Rectal smooth muscle tissue (tissue), 1 donor: ENCODE measurements around the gene IFNLR1.

Experiments
- H3K27ac ChIP-seq: one replicate; pipeline ENCODE4 v1.7.0; 2013; ENCODE audit warnings: low read depth, low read length, inconsistent platforms
- H3K27me3 ChIP-seq: one replicate; pipeline ENCODE4 v1.7.0; 2013; ENCODE audit warnings: low read length; ENCODE audit not compliant: control insufficient read depth, insufficient read depth
- H3K36me3 ChIP-seq: one replicate; pipeline ENCODE4 v1.7.0; 2013; ENCODE audit warnings: low read length; ENCODE audit not compliant: control insufficient read depth, insufficient read depth
- H3K4me1 ChIP-seq: one replicate; pipeline ENCODE4 v1.7.0; 2013; ENCODE audit warnings: low read length; ENCODE audit not compliant: control insufficient read depth, insufficient read depth
- H3K4me3 ChIP-seq: one replicate; pipeline ENCODE4 v1.7.0; 2013; ENCODE audit warnings: low read length
- H3K9ac ChIP-seq: one replicate; pipeline ENCODE4 v1.7.0; 2013; ENCODE audit warnings: low read length

Gene IFNLR1

GRCh38 chr1:24186993-24187790 lies at the start of gene IFNLR1:
Gene IFNLR1, minus strand, starts transcription at chr1:24187289. Its CDS starts 41 bp downstream, at chr1:24187248.
- H3K27ac ChIP-seq = no peak within 1 kb of the TSS
- no peak within 1 kb of the TSS for H3K9ac ChIP-seq
- peak within 1 kb of the TSS; percentile 84 for H3K4me3 ChIP-seq
- peaks cover 2% of the 10 kb centered on the region for H3K27me3 ChIP-seq
- no peaks in the 10 kb centered on the region for H3K4me1 ChIP-seq
- H3K36me3 ChIP-seq = no peaks in the 10 kb centered on the region

DNA sequence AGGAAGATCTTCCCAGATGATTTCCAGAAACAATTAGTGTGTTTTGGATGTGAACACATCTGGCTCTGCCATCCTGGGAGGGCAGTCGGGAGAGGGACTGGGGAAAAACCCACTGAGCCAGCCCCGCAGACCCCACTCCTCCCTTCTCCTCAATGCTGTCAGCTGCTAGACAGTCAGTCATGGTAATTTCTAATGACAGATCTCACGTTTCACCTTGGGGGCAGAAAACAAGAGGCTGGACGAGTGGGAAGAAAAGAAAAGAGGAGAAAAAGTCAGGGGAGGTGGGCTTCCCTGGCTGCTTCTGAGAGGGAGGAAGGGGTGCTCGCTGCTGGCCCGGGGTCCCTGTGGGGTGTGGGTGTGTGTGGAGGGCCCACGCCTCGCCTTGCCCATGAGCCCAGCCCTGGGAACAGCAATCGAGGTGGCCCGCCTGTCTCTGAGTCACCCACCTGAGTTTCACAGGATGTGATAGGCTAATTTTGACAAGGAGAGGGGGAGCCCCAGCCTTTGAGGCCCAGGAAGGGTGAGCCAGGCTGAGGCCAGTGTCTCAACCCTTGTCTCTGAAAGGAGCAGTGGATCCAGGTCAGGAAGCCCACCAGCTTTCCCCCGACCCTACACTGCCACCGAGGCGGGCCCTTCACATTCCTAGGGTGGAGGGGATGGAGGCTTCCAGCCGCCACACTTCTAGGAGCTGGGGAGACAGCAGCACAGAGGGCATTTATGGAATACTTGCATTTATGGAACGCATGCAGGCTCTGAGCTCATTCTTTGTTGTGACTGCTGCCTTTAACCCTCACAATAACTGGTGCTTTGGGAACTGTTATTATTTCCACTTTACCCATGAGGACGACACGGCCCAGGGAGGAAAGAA lies 49.1 kb upstream of the IFNLR1 start:
- Histone ChIP-seq H3K36me3 (no peaks in the 10 kb centered on the region), H3K27me3 (no peaks in the 10 kb centered on the region), H3K9ac (no peak overlapping the region), H3K4me1 (no peaks in the 10 kb centered on the region), H3K27ac (no peak overlapping the region), H3K4me3 (no peak overlapping the region)

- no peaks in the 10 kb centered on the region for H3K4me1 ChIP-seq
- H3K27me3 ChIP-seq = no peaks in the 10 kb centered on the region
- H3K27ac ChIP-seq = no peak overlapping the region
- H3K9ac ChIP-seq = no peak overlapping the region
- H3K36me3 ChIP-seq = no peaks in the 10 kb centered on the region
- H3K4me3 ChIP-seq = no peak overlapping the region
These were observed 46.9 kb upstream of the IFNLR1 start for GRCh38 chr1:24233684-24234600.

GRCh38 chr1:24231701-24232100 lies 44.6 kb upstream of the IFNLR1 start:
- Histone ChIP-seq H3K36me3 (no peaks in the 10 kb centered on the region), H3K4me3 (no peak overlapping the region), H3K9ac (no peak overlapping the region), H3K4me1 (no peaks in the 10 kb centered on the region), H3K27ac (no peak overlapping the region), H3K27me3 (no peaks in the 10 kb centered on the region)

GRCh38 chr1:24228311-24228710 lies 41.2 kb upstream of the IFNLR1 start:
- H3K9ac ChIP-seq = no peak overlapping the region
- no peak overlapping the region for H3K27ac ChIP-seq
- H3K4me3 ChIP-seq = no peak overlapping the region
- H3K27me3 ChIP-seq = no peaks in the 10 kb centered on the region
- H3K36me3 ChIP-seq = no peaks in the 10 kb centered on the region
- H3K4me1 ChIP-seq = no peaks in the 10 kb centered on the region

- Histone ChIP-seq H3K4me1 (no peaks in the 10 kb centered on the region), H3K4me3 (no peak overlapping the region), H3K27me3 (no peaks in the 10 kb centered on the region), H3K27ac (no peak overlapping the region), H3K9ac (no peak overlapping the region), H3K36me3 (no peaks in the 10 kb centered on the region)
These were observed 39.7 kb upstream of the IFNLR1 start for GRCh38 chr1:24226749-24227148.

- Histone ChIP-seq H3K27ac (no peak overlapping the region), H3K9ac (no peak overlapping the region), H3K4me1 (no peaks in the 10 kb centered on the region)
These were observed 37.7 kb upstream of the IFNLR1 start for GRCh38 chr1:24224761-24225160.

GRCh38 chr1:24224086-24224485 lies 37.0 kb upstream of the IFNLR1 start:
- Histone ChIP-seq H3K4me1 (no peaks in the 10 kb centered on the region), H3K4me3 (no peak overlapping the region), H3K27me3 (no peaks in the 10 kb centered on the region), H3K36me3 (no peaks in the 10 kb centered on the region), H3K27ac (no peak overlapping the region), H3K9ac (no peak overlapping the region)

More at GRCh38 chr1:24224761-24225160, 37.7 kb upstream of the IFNLR1 start:
- Histone ChIP-seq H3K27me3 (no peaks in the 10 kb centered on the region), H3K4me3 (no peak overlapping the region), H3K36me3 (no peaks in the 10 kb centered on the region)

GRCh38 chr1:24222793-24223192 lies 35.7 kb upstream of the IFNLR1 start:
- Histone ChIP-seq H3K27ac (no peak overlapping the region), H3K36me3 (no peaks in the 10 kb centered on the region), H3K4me1 (no peaks in the 10 kb centered on the region), H3K4me3 (no peak overlapping the region), H3K27me3 (no peaks in the 10 kb centered on the region), H3K9ac (no peak overlapping the region)

GRCh38 chr1:24222008-24222605 lies 35.0 kb upstream of the IFNLR1 start:
- peaks cover 2% of the 10 kb centered on the region for H3K27me3 ChIP-seq
- H3K9ac ChIP-seq = no peak overlapping the region
- no peaks in the 10 kb centered on the region for H3K36me3 ChIP-seq
- no peaks in the 10 kb centered on the region for H3K4me1 ChIP-seq
- H3K27ac ChIP-seq = no peak overlapping the region
- no peak overlapping the region for H3K4me3 ChIP-seq

DNA sequence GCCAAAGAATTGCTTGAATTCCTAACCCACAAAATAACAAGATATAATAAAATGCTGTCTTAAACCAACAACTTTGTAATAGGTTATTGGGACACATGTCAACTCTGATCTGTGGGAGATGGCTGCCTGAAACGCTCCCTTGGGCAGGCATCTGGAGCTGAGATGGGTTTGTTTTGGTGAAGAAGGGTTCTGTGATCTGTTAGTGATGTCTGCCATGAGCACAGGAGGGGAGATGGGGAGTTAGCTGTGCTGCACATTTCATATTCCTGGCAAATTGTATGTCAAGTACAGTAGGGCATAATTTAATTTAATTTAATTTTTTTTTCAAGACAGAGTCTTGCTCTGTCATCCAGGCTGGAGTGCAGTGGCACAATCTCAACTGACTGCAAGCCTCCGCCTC lies 34.2 kb upstream of the IFNLR1 start:
- no peak overlapping the region for H3K4me3 ChIP-seq
- H3K36me3 ChIP-seq = no peaks in the 10 kb centered on the region
- H3K4me1 ChIP-seq = no peaks in the 10 kb centered on the region
- H3K27ac ChIP-seq = no peak overlapping the region
- peaks cover 3% of the 10 kb centered on the region for H3K27me3 ChIP-seq
- no peak overlapping the region for H3K9ac ChIP-seq
